ENCODE measurements around the gene ADCY6. TPM values are rescaled to one million over a fixed set of nuclear protein-coding genes. Genes with fewer than 3 reads are reported as not detected.

The ADCY6 gene
- polyA plus RNA-seq, 3 donors, result 0.03 to 0.29 TPM; not detected in 1

GRCh38 chr12:48817873-48818830, 29.3 kb upstream of the ADCY6 start, which contains the start of gene CACNB3:
Gene CACNB3 (plus strand): TSS chr12:48818496. CDS start chr12:48818930, 434 bp downstream.
- Histone ChIP-seq H3K9ac (ENCODE audit: insufficient read depth, low read length, poor library complexity, severe bottlenecking) (peak within 1 kb of the TSS; percentile 17), H3K4me3 (replicated peaks in 1 of 3; ENCODE audit: low read depth in 2 of 3, low read length in 3 of 3) (peak within 1 kb of the TSS; percentile 14 to 73 (median 55)), H3K27ac (ENCODE audit: low read depth in 1 of 2, low read length in 2 of 2) (no peak within 1 kb of the TSS), H4K20me1 (ENCODE audit: insufficient read depth, low read length) (no peaks in the 10 kb centered on the region), H3K79me2 (ENCODE audit: insufficient read depth, low read length) (no peaks in the 10 kb centered on the region), H3K4me2 (replicated peaks; ENCODE audit: extremely low read depth, low read length, poor library complexity, severe bottlenecking) (peak within 1 kb of the TSS; percentile 79), H3K27me3 (ENCODE audit: control insufficient read depth in 2 of 2, insufficient read depth in 2 of 2, low read length in 2 of 2) (peaks cover 17 to 43% of the 10 kb centered on the region in 2 donors), H3K9me3 (replicated peaks in 1 of 2; ENCODE audit: control insufficient read depth in 1 of 2, insufficient read depth in 1 of 2, low read length in 2 of 2) (no peaks in the 10 kb centered on the region), H3K36me3 (replicated peaks in 1 of 2; ENCODE audit: control insufficient read depth in 1 of 2, insufficient read depth in 2 of 2, low read length in 2 of 2) (no peaks in the 10 kb centered on the region), H2AFZ (ENCODE audit: insufficient read depth, low read depth, low read length, poor library complexity, severe bottlenecking) (peak within 1 kb of the TSS; percentile 89), H3K4me1 (ENCODE audit: control insufficient read depth in 1 of 2, insufficient read depth in 2 of 2, low read length in 2 of 2) (peaks cover 25 to 39% of the 10 kb centered on the region in 2 donors)
- peaks cover 35% of the 10 kb centered on the region for H3K4me1 Mint-ChIP-seq
- intact Hi-C loops (cut with micrococcal nuclease), result no loop called here
- DNase-seq, result peak in 2 of 3 donors; percentile 30 to 31
- H3K36me3 Mint-ChIP-seq, result peaks cover 0 to 7% of the 10 kb centered on the region in 2 donors
- peak within 1 kb of the TSS in 1 of 7 donors; percentile 36 for H3K27ac Mint-ChIP-seq
- H3K9me3 Mint-ChIP-seq, result peaks cover 0 to 5% (median 0%) of the 10 kb centered on the region in 7 donors
- peak within 1 kb of the TSS; percentile 85 to 91 for H3K4me3 Mint-ChIP-seq
- H3K27me3 Mint-ChIP-seq (ENCODE audit: low read depth in 3 of 3), result peaks cover 41 to 46% (median 43%) of the 10 kb centered on the region in 3 donors
- WGBS (ENCODE audit: insufficient coverage), result under 1% methylated on average over 57 of the region's 79 CpGs
- TF ChIP-seq CTCF (IDR thresholded peaks at IDR 0.05), result no peak

- peak overlapping the region; percentile 98 for H3K4me2 ChIP-seq (replicated peaks; ENCODE audit: extremely low read depth, low read length, poor library complexity, severe bottlenecking)
- Mint-ChIP-seq H3K27ac (no peak overlapping the region), H3K4me3 (peak overlapping the region; percentile 96 to 99), H3K27me3 (ENCODE audit: low read depth in 3 of 3) (peaks cover 35 to 49% (median 39%) of the 10 kb centered on the region in 3 donors), H3K9me3 (peaks cover 0 to 5% (median 0%) of the 10 kb centered on the region in 7 donors), H3K4me1 (peaks cover 35% of the 10 kb centered on the region), H3K36me3 (peaks cover 0 to 7% of the 10 kb centered on the region in 2 donors)
- H2AFZ ChIP-seq (ENCODE audit: insufficient read depth, low read depth, low read length, poor library complexity, severe bottlenecking), result peak overlapping the region; percentile 100
- intact Hi-C loops (cut with micrococcal nuclease), result no loop called here
- WGBS (ENCODE audit: insufficient coverage), result no CpG with 5 or more reads among the region's 3 CpGs
- peak in 1 of 3 donors; percentile 1 for DNase-seq
- H3K27ac ChIP-seq (ENCODE audit: low read depth in 1 of 2, low read length in 2 of 2), result no peak overlapping the region
- no peaks in the 10 kb centered on the region for H3K79me2 ChIP-seq (ENCODE audit: insufficient read depth, low read length)
- no peaks in the 10 kb centered on the region for H3K9me3 ChIP-seq (replicated peaks in 1 of 2; ENCODE audit: control insufficient read depth in 1 of 2, insufficient read depth in 1 of 2, low read length in 2 of 2)
- no peaks in the 10 kb centered on the region for H4K20me1 ChIP-seq (ENCODE audit: insufficient read depth, low read length)
- H3K4me3 ChIP-seq (replicated peaks in 1 of 3; ENCODE audit: low read depth in 2 of 3, low read length in 3 of 3), result peak overlapping the region in 1 of 3 experiments; percentile 95
- peaks cover 25 to 39% of the 10 kb centered on the region in 2 donors for H3K4me1 ChIP-seq (ENCODE audit: control insufficient read depth in 1 of 2, insufficient read depth in 2 of 2, low read length in 2 of 2)
- H3K27me3 ChIP-seq (ENCODE audit: control insufficient read depth in 2 of 2, insufficient read depth in 2 of 2, low read length in 2 of 2), result peaks cover 17 to 40% of the 10 kb centered on the region in 2 donors
- H3K36me3 ChIP-seq (replicated peaks in 1 of 2; ENCODE audit: control insufficient read depth in 1 of 2, insufficient read depth in 2 of 2, low read length in 2 of 2), result no peaks in the 10 kb centered on the region
- no peak for TF ChIP-seq CTCF (IDR thresholded peaks at IDR 0.05)
- no peak overlapping the region for H3K9ac ChIP-seq (ENCODE audit: insufficient read depth, low read length, poor library complexity, severe bottlenecking)
Observed at GRCh38 chr12:48816143-48816854, 27.4 kb upstream of the ADCY6 start.

Measured in CD14-positive monocyte (primary cell).